Brain microvascular endothelial cell (primary cell): ENCODE measurements around the gene FASN.

ENCODE experiments used
- DNase-seq: peaks from one replicate; pipeline ENCODE4 v3.0.0-alpha.2; 2020
- H3K27ac ChIP-seq: fragments of 250-450 bp; sonication (Bioruptor Pico); 2 replicates; pipeline ENCODE4 v1.5.1; 2020; ENCODE audit warnings: mild to moderate bottlenecking, moderate library complexity
- H3K27me3 ChIP-seq: fragments of 250-450 bp; sonication (Bioruptor Pico); replicated peaks from 2 replicates; pipeline ENCODE4 v1.5.1; 2020; ENCODE audit warnings: mild to moderate bottlenecking
- H3K36me3 ChIP-seq: fragments of 250-450 bp; sonication (Bioruptor Pico); replicated peaks from 2 replicates; pipeline ENCODE4 v1.5.1; 2020; ENCODE audit warnings: mild to moderate bottlenecking
- H3K4me3 ChIP-seq: 2 replicates; pipeline ENCODE4 v1.5.1; 2011; ENCODE audit warnings: low read depth, mild to moderate bottlenecking, control low read depth, low read length, moderate library complexity
- in situ Hi-C: cut with HindIII; loops from 2 replicates; pipeline ENCODE4 v1.10.0; 2017; ENCODE audit warnings: low sequenced_read_pairs, low pct_ligation_motif_present
- TF ChIP-seq, protein P1 (sequence below): IDR thresholded peaks from 2 replicates; pipeline ENCODE4 v1.5.1; 2011; ENCODE audit warnings: low read depth, mild to moderate bottlenecking, moderate library complexity, low read length, control low read depth, inconsistent platforms; ENCODE audit errors: missing control alignments

Gene FASN

DNA sequence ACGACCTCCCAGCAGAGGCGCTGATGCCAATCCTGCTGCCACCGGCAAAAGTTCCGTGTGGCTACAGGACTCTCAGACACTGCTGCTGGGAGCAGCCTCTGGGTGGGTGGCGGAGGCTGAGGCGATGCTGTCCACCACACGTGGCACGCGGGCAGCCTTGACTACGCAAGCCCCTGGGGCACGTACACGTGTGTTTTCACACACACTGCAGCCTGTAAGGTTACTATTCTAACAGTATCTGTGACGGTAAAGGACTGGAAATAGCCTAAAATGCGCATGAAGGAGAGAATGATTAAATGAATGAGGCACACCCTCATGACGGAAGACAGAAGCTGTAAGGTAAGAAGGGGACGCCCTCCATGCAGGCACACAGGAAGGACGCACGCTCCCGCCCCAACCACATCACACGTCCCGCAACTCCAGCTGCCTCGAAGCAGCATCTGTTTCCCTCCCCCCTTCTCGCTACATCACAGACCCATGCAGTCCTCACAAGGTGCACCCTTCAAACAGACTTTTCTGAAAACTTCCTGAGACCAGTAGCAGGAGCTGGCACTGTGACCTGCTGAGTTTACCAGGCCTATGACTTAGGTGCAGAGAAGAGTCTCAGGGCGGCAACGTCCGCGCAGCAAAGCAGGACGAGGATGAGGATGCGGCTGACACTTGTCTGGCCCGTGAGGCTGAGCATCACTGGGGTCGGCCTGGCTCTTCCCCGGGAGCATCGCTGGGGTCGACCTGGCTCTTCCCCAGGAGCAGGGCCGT is 28.7 kb upstream of the FASN start:
- TF ChIP-seq, protein P1, sequence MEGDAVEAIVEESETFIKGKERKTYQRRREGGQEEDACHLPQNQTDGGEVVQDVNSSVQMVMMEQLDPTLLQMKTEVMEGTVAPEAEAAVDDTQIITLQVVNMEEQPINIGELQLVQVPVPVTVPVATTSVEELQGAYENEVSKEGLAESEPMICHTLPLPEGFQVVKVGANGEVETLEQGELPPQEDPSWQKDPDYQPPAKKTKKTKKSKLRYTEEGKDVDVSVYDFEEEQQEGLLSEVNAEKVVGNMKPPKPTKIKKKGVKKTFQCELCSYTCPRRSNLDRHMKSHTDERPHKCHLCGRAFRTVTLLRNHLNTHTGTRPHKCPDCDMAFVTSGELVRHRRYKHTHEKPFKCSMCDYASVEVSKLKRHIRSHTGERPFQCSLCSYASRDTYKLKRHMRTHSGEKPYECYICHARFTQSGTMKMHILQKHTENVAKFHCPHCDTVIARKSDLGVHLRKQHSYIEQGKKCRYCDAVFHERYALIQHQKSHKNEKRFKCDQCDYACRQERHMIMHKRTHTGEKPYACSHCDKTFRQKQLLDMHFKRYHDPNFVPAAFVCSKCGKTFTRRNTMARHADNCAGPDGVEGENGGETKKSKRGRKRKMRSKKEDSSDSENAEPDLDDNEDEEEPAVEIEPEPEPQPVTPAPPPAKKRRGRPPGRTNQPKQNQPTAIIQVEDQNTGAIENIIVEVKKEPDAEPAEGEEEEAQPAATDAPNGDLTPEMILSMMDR, result no peak
- in situ Hi-C loops, result no loop called here
- Histone ChIP-seq H3K36me3 (no peaks in the 10 kb centered on the region), H3K27me3 (no peaks in the 10 kb centered on the region), H3K27ac (no peak overlapping the region), H3K4me3 (no peak overlapping the region)
- no peak for DNase-seq

DNA sequence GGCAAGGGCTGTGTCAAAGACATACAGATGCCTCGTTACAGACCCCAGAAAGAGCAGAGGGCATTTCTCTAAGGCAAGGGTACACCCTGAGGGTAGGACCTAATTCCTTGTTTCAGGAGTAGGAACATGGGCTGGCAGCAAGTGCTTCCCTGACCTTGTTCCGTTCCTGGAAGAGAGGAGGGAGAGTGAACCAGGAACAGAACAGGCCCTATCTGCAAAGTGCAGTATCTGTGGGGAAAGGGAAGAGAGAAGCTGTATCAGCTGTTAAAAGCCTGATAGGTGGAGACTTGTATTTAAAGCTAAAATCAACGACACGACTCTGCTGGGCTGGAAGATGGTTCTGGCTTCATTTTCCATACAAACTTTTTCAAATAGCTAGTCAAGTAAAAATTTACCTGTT is 26.1 kb upstream of the FASN start:
- no peak for DNase-seq
- in situ Hi-C loops, result no loop called here
- Histone ChIP-seq H3K27me3 (no peaks in the 10 kb centered on the region), H3K27ac (no peak overlapping the region), H3K36me3 (no peaks in the 10 kb centered on the region), H3K4me3 (no peak overlapping the region)
- TF ChIP-seq, protein P1, result no peak

DNA sequence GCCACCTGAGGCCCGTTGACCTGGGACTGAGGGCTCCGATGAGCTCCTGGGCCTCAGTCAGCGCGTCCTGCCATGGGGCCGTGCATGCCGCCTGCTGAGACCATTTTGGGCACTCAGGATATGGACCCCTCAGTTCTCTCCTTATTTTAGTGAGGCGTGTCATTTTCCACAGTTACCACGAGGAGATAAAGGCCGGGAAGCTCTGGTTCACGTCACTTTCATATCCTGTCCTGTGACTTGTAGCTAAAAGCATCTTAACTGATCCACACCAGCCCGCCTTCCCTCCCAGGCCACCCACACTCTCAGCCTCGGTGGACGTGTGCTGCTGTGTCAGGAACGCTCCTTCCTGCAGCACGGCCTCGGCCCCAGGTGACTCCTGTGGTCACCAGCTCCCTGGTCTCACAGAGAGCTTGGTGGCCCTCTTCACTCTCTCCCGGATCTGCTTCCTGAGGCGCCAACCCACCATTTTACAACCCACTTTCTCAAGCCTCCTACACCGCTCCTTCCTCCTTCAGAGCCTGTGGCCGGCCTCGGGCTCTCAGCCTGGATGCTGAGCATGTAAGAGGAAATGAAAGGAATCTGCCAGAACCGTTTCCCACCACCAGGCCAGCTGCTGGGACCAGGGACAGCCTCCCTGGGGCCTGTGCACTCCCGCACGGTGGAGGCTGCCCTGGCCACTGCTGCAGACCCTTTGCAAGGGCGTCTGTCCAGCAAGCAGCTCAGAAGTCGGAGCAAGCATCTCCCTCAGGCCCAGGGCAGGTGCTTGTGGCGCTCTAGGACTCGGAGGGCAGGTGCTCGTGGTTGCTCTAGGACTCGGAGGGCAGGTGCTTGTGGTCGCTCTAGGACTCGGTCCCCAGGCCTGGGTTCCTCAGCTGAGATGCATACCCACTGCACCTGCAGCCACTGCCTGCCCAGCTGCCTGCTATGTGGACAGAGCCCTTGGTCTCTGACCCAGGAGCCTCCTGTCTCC is 23.9 kb upstream of the FASN start:
- no peak for DNase-seq
- Histone ChIP-seq H3K4me3 (no peak overlapping the region), H3K27ac (no peak overlapping the region), H3K27me3 (no peaks in the 10 kb centered on the region), H3K36me3 (no peaks in the 10 kb centered on the region)
- TF ChIP-seq, protein P1, result no peak
- in situ Hi-C loops, result no loop called here

DNA sequence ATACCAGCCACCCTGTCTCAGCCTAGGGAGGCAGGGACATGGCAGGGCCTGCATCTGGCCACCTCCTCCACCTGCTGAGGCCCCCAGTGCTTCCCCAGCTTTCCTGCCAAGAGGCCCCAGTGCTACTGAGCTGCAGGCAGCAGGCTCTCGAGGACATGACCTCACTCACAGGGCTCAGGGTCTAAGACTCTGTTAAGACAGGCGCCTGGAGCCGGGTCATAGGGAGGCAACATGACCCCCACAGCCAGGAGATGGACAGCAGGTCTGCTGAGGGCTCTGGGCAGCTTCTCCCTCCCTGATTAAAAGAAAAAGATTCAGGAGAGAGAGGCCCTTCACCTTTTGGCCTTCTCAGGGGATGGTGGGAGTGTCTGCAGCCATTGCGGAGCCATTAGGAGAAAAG is 23.2 kb upstream of the FASN start:
- TF ChIP-seq, protein P1, result no peak
- in situ Hi-C loops, result no loop called here
- no peak overlapping the region for H3K4me3 ChIP-seq
- H3K27ac ChIP-seq, result no peak overlapping the region
- H3K27me3 ChIP-seq, result no peaks in the 10 kb centered on the region
- no peaks in the 10 kb centered on the region for H3K36me3 ChIP-seq
- no peak for DNase-seq

DNA sequence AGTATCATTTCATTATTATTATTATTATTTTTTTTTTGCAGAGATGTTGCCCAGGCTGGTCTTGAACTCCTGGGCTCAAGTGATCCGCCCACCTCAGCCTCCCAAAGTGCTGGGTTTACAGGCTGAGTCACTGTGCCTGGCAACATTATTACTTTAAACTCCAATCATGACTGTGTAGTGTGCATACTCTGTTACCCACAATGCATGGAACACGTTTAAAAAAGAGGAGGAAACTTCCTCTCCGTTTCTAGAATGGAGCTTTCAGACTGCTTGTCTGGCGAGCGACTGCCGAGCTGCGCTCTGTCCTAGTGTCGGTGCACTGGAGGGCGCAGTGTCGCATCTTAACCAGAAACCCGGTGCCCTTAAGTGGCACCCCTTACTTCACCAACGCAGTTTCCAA is 22.1 kb upstream of the FASN start:
- Histone ChIP-seq H3K27me3 (no peaks in the 10 kb centered on the region), H3K4me3 (no peak overlapping the region), H3K36me3 (no peaks in the 10 kb centered on the region), H3K27ac (no peak overlapping the region)
- TF ChIP-seq, protein P1, result no peak
- DNase-seq, result no peak
- in situ Hi-C loops, result no loop called here
